ENCODE measurements around the gene GINS2.

GINS2 gene

GRCh38 chr16:85663891-85664321 lies 24.8 kb downstream of the GINS2 start:
- no peak for DNase-seq
- TF ChIP-seq POLR2A (IDR thresholded peaks at IDR 0.05; ENCODE audit: low read length) (no peak), GATA1 (IDR thresholded peaks at IDR 0.05; ENCODE audit: low read depth, low read length) (no peak)

GRCh38 chr16:85662976-85663830 lies 25.6 kb downstream of the GINS2 start:
- TF ChIP-seq GATA1 (IDR thresholded peaks at IDR 0.05; ENCODE audit: low read depth, low read length), result no peak
- no peak for TF ChIP-seq POLR2A (IDR thresholded peaks at IDR 0.05; ENCODE audit: low read length)
- no peak for DNase-seq

- no peak for DNase-seq
- no peak for TF ChIP-seq POLR2A (IDR thresholded peaks at IDR 0.05; ENCODE audit: low read length)
- TF ChIP-seq GATA1 (IDR thresholded peaks at IDR 0.05; ENCODE audit: low read depth, low read length), result no peak
Observed at GRCh38 chr16:85662482-85662812, 26.3 kb downstream of the GINS2 start.

GRCh38 chr16:85661740-85662481 lies 26.8 kb downstream of the GINS2 start:
- TF ChIP-seq GATA1 (IDR thresholded peaks at IDR 0.05; ENCODE audit: low read depth, low read length) (no peak), POLR2A (IDR thresholded peaks at IDR 0.05; ENCODE audit: low read length) (no peak)
- DNase-seq, result no peak

GRCh38 chr16:85660843-85661739 lies 27.7 kb downstream of the GINS2 start:
- TF ChIP-seq POLR2A (IDR thresholded peaks at IDR 0.05; ENCODE audit: low read length) (no peak), GATA1 (IDR thresholded peaks at IDR 0.05; ENCODE audit: low read depth, low read length) (no peak)
- DNase-seq, result no peak

- no peak for TF ChIP-seq POLR2A (IDR thresholded peaks at IDR 0.05; ENCODE audit: low read length)
- TF ChIP-seq GATA1 (IDR thresholded peaks at IDR 0.05; ENCODE audit: low read depth, low read length), result no peak
- peak; percentile 77 to 86 for DNase-seq
Observed at GRCh38 chr16:85659805-85660511, 28.8 kb downstream of the GINS2 start.

- TF ChIP-seq POLR2A (IDR thresholded peaks at IDR 0.05; ENCODE audit: low read length) (no peak), GATA1 (IDR thresholded peaks at IDR 0.05; ENCODE audit: low read depth, low read length) (no peak)
Observed at GRCh38 chr16:85659336-85659735, 29.4 kb downstream of the GINS2 start.

GRCh38 chr16:85658504-85659326 lies 30.0 kb downstream of the GINS2 start:
- TF ChIP-seq GATA1 (IDR thresholded peaks at IDR 0.05; ENCODE audit: low read depth, low read length), result no peak
- no peak for TF ChIP-seq POLR2A (IDR thresholded peaks at IDR 0.05; ENCODE audit: low read length)
- no peak for DNase-seq

More at GRCh38 chr16:85659336-85659735, 29.4 kb downstream of the GINS2 start:
- no peak for DNase-seq

GRCh38 chr16:85657996-85658395 lies 30.8 kb downstream of the GINS2 start:
- TF ChIP-seq POLR2A (IDR thresholded peaks at IDR 0.05; ENCODE audit: low read length) (no peak), GATA1 (IDR thresholded peaks at IDR 0.05; ENCODE audit: low read depth, low read length) (no peak)
- DNase-seq, result no peak

GRCh38 chr16:85657267-85657650 lies 31.5 kb downstream of the GINS2 start:
- TF ChIP-seq POLR2A (IDR thresholded peaks at IDR 0.05; ENCODE audit: low read length), result no peak

GRCh38 chr16:85656351-85657266 lies 32.1 kb downstream of the GINS2 start:
- TF ChIP-seq GATA1 (IDR thresholded peaks at IDR 0.05; ENCODE audit: low read depth, low read length) (no peak), POLR2A (IDR thresholded peaks at IDR 0.05; ENCODE audit: low read length) (no peak)
- no peak for DNase-seq

More at GRCh38 chr16:85657267-85657650, 31.5 kb downstream of the GINS2 start:
- DNase-seq, result no peak
